ENCODE data around the gene ENPP1.

The ENPP1 gene

DNA sequence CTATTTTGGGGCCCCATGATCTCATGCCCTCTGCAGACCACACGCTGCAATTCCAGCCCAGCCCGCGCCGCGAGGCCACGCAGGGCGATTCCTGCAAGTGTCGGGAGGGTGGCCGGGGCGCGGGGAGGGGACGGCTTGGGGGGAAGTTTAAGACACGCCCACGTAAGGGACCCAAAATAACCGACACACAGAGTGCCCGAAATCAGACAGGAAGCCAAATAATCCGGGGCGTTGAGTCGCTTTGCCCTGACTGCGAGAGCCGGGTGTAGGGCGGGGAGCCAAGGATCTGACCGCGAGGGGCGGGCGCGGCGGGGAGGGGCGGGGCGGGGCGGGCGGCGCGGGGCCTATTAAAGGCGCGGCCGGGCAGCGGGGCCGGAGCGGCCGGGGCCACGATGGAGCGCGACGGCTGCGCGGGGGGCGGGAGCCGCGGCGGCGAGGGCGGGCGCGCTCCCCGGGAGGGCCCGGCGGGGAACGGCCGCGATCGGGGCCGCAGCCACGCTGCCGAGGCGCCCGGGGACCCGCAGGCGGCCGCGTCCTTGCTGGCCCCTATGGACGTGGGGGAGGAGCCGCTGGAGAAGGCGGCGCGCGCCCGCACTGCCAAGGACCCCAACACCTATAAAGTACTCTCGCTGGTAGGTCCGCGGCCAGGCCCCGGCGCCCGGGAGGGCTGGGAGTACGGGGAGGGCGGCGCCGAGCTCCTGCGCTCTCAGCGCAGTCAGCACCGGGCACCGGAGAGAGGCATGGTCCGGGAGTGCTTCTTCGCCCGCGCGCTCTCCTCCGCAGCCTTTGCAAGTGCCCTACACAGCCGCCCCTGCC is at the start of gene ENPP1:
Gene ENPP1 (plus strand): TSS at position 377 of the 816 bp plus-strand sequence. CDS start 16 bp downstream, at position 393.
- peak; percentile 39 to 66 for DNase-seq

DNA sequence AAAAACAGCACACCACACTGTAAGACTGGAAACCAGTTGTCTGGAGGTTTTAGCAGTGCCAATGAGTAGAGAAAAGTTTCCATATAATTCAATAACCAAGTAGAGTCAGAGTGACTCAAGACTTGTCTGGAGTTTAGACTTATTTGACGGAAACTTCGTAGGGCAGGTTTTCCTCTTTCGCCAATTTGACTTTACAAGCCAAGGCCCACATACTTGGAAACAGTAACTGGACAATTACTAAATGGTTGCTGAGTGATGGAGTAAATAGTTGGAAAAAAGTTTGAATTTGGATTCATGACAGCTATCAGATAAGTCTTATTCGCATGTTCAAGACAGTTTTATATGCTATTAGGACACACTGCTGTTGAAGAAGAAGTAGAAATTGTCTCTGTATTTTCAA is 48.9 kb upstream of the ENPP1 start:
- no peak for DNase-seq

DNA sequence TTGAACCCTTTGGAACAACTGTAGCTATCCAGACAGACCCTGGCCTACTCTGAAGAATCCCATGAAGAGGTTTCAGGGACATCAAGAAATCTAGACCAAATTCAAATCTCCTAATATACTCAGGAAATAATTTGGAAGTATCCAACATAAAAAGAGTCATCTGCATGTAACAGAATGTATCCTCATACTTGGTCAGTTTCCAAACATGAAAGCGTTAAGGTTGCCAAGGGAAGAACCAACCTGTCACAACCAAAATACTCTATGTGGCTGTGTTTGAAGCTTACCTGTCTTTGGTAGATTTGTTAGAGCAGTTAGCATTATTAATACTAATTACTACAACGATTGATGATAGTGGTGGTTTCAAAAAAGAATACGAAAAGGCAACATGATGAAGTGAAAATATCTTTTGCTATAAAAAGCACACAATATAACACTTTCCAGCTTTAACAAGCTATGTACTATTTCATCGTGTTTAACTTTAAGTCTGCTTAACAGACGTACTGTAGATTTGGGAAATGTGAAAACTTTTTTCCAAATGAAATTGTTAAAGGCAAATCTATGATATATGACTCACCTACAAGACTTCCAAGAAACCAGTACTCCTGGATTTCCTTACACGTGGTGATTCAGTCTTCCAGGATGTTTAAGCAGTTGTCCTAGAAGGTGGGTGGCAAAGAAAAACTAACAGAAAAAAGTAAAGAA is 46.6 kb upstream of the ENPP1 start:
- DNase-seq, result no peak

DNA sequence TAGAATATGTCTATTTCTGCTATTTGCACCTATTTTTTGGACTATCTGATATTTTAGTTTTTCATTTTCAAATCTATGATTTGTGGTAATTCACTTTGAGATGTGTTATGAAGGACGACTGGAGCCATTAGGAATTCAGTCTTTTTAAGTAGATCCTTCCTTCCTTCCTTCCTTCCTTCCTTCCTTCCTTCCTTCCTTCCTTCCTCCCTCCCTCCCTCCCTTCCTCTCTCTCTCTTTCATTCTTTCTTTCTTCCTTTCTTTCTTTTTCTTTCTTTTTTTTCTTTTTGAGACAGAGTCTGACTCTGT is 46.1 kb upstream of the ENPP1 start:
- no peak for DNase-seq

DNA sequence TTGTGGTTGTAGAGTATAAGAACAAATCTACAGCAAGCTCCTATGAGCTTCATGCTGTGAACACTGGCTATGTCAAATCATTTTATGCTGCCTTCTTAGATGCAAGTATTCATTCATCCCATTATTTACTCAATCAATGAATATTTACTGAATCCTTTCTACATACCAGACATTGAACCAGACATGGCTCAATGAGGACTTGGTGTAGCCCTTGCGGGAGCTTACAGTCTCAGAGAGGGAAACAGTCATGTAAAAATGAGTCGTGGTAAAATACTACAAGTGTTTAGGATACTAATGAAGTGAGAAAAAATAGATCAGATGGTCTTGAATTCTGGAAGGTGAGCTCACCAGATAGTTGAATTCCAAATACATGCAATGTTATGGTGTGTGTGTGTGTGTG is 44.8 kb upstream of the ENPP1 start:
- DNase-seq, result no peak

DNA sequence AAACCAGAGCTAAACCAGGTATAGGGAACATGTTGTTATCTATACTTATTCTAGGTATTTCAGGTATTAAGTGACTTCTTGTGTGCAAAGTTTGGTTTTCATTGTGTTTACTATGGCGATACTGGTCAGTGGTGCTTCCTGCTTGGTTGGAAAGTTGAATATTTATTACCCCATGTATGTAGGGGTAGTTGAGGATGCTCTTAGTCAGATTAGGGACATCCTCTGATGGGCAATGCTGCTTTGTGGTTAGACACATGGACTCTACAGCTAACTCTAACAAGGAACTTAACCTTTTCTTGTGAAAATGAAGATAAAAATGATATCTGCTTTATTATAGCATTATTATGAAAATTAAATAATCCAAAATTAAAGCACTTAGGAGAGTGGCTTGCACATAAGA is 44.1 kb upstream of the ENPP1 start:
- DNase-seq, result no peak

DNA sequence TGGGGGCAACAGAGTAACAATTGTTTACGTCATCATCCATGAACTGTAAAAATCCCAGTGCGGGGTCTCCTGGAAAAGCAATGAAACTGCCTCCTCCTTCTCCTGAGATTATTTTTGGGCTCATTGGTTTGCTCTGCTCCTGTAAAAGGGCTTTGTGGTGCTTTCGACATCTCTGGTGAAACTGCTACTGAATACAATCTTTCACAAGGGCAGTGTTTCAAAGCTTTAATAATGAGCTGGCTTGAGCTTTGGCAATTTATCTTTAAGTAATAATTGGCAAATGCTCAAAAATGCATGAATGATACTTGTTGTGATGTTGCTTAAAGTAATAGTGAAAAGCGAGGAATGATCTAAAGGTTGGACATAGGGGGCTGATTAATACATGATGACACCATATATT is 43.5 kb upstream of the ENPP1 start:
- DNase-seq, result no peak

DNA sequence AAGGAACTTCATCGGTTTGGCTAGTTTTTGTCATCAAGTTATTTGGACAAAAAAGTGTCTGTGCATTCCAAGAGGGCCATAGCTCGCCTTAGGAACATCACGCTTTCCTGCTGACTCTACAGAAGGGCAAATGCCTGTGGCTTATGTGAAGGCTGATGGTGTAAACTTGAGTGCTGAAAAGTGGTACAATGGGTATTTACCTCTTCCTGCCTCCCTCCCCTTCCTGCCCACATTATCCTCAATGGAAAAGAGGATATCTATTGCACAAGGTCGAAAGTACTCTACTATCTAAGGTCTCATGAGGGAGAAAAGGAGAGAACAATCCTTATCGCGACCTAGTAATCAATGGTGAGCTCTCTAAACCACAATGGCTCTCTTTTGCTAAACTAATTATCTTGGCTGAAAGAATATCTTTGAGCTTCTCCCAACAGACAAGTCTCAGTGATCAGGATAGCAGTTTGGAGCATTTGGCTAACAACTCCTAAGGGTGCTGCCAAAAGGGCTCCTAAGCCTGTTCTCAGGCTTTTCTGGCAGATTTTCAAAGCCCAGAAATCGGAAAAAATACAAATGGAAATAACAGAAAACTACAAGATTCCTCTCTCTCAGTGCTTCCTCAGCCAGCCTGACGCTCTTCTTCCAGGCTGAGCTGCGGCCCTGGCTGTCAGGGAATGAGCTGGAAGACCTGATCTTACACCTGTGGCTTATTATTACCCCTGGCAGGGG is 42.6 kb upstream of the ENPP1 start:
- DNase-seq, result no peak

DNA sequence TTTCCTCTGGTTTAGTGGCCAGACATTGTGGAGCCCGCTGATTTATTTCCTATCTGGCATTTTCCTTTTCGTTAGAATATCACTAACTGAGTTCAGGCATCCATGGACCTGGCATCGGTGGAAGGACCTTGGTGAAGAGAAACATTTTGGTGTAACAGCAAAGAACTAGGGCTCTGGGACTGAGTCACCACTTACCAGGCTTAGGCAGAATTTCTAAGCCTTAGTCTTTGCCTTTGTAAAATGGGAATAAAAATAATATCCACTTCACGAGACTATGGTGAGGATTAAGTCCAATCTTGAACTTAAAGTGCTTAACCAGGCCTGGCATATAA is 42.0 kb upstream of the ENPP1 start:
- DNase-seq, result no peak

DNA sequence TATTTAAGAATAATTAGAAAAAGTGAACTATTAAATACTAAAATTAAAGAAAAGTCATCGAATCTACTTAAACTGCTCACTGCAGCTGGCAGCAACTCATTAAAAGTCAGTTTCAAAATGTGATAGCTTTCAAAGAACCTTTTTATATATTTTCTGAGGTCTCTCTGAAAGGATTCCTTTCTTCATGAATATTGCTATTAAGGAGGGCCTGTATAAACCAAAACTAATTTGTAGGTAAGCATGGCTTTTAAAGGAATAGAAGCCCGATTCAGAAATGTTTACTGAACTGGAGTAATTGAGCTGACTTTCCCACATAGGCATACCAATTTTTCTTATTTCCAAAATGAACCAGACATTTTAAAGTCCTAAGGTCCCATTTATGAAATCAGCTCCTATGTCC is 41.2 kb upstream of the ENPP1 start:
- no peak for DNase-seq

DNA sequence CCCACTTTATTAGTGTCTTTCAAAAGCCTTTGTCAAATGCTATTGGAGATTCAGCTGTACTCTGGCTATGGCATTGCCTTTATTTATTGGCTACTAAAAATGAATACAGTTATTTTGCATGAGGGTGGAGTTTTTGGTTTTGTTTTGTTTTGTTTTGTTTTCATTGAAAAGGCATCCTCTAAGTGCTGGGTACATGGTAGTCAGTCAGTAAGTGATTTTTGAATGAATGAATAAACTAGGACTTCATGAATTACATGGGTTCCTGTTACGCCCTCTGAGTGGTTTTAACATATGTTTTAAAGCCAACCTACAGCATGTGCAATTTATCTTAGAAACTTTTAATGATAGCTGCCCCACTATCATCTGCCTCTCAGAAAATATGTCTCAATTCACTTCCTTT is 38.9 kb upstream of the ENPP1 start:
- DNase-seq, result no peak

DNA sequence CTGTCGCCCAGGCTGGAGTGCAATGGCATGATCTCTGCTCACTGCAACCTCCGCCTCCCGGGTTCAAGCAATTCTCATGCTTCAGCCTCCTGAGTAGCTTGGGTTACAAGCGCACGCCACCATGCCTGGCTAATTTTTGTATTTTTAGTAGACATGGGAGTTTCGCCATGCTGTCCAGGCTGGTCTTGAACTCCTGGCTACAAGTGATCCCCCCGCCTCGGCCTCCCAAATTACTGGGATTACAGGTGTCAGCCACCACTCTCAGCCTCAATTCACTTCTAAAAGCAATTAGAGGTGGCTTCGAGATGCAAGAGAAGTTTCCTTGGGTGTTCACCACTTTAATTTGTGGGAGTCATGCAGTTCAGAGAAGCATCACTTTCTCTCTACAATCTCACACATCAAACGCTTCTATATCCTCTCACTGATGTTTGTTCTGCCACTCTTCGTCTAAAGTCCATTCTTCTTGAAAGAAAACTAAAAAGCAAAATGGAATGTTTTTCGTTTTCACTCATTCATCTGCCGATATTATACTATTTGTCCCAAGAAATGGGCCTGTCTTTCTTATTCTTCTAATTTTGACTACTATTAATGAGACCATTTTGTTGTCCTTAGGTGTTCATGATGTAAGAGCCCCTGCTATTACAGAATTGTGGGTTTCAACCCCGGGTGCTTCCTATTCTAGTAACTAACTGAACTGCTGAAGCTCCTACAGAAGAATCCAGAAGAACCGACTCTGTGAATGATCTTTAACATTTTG is 38.3 kb upstream of the ENPP1 start:
- no peak for DNase-seq

DNA sequence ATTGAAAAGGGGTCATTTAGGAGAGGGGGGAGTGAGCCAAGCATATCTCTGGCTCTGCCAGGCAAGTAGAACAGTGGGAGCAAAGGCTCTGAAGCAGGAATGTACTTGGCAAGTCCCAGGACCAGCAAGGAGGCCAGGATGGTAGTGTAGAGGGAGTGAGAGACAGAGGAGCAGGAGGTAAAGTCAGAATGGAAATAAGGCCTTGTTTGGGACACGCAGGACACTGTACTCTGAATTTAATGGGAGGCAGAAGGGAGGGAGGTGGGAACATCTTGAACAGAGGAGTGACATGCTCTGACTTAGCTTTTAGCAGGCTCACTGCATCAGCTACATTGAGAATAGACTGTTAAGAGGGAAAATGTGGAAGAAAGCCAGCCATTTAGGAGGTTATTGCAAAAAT is 37.0 kb upstream of the ENPP1 start:
- no peak for DNase-seq

DNA sequence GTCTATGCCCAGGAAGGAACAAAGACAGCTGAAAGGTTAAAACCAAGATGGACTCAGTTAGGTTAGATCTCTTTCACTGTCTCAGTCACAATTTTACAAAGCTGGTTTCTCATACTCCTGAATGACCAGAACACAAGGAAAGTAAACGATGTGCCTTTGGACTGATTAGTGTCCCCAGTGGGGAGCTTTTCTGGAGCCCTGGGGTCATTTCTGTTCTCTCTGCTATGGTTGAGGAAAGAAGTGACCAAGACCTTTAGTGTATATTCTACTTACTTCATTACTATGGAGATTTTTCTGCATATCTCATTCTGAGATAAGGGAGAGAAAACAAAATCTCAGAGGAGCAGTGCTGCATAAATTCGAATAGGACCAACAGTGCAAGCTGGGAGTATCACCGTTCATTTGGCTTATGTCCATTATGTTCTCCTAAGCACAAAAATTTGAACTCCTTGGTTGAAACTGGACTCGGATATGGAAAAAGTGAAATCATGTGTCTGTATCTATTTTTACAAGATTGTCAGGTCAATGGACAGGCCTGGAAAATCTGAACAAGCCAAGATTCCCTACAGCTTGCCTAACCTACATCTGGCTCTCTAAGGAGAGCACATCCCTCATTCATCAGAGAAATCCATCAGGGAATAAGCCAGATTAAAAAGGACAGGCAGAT is 34.4 kb upstream of the ENPP1 start:
- no peak for DNase-seq

DNA sequence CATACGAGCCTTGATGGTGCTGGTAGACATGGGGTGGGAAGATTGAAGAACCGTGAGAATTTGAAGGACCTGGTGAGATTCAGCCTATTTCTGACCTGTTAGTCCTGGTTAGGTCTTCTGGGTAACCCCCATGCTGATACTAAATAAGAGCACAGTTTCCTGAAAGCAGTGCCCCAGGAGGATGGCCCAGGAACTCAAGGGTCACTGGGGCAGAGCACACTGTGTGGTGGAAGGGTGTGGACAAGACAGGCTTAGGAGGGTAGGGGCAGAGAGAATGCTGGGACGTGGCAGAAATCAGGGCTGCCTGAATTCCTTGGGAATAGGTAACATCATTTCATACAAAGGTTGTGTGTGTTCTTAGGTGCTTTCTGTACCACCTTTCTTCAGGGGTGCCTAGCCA is 31.9 kb upstream of the ENPP1 start:
- DNase-seq, result no peak

DNA sequence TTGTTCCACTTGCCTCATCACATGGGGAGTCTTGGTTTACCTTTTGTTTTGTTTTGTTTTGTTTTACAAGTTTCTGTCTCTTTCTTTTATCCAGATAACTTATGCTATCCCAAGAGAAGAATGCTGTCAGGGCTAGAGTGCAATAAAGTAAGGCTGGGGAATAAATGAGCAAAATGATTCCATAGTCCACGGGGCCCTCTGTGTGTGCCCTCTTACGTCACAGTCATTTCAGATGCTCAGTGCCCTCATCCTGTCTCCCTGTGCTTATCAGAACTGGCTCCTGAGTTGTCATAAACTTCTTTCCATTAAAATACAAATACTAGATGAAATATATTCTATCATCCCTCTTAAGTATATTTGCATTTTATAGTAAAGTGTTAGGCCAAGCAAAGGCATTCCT is 30.8 kb upstream of the ENPP1 start:
- no peak for DNase-seq

DNA sequence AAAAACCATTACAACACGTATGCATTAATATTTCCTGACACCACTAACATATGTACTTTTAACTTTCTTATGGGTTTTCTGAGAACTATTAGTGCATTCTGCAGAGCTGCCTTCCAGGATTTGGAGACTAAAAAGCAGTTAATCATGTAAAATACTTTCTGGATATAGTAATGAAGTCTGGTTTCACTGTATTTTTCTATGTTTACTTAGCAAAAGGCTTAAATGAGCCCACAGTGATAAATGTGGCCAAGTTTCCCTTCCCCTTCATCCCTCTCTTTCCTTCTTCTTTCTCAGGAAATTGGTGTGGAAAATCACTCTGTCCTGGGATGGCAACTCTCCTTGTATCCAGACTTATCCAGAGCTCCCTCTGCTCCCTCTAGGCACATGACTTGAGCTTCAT is 29.7 kb upstream of the ENPP1 start:
- no peak for DNase-seq

DNA sequence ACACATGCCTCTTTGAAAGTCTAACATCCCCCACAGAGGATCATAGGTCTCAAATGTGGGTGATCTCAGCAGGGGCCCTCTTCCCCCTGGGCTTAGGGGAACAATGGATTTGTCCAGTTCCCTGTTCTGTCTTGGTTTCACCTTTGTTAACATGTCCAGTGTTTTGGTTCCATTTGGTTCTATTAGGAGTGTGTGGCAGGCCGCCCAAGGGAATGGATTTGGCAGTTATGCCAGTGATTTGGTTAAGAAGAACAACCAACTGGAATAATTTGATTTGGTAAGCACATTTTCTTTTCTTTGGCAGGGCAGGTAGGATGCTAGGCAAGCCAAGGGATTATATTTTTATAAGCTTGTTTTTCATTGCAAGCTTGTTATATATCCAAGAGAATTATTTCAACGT is 28.5 kb upstream of the ENPP1 start:
- no peak for DNase-seq

DNA sequence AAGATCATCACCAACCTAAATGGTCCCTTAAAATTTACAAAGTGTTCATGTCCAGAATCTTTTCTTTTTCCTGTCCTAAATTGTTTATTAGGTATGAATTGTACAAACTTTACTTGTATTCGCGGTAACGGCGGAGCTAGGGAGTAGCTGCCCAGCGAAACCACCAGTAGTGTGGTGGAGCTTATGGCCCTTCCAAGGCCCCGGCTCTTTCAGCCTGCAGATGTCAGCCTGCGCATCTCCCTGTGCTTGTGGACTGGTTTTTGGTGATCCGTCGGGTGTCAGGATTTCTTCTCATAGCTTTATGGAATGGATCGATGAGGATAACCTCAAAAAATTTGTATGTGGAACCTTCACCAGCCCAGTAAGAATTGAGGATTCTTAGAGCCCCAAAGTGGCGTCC is 27.2 kb upstream of the ENPP1 start:
- no peak for DNase-seq

DNA sequence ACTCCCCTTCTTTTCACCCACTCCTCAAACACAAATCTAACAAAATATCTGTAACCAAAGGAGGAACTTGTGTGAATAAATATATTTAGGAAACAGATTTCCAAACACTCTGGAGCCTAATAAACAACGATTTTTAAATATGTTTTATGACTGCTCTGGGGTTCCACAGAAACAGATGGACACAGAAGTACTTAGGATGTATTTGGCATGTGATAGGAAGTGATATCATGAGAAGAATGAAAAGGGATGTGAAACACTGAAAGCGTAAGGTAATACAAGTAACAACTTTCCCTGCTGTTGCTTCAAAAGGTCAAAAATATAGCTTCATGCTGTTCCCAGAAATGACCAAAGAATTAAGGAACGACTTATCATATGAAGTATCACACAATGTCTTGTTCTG is 26.1 kb upstream of the ENPP1 start:
- DNase-seq, result no peak

DNA sequence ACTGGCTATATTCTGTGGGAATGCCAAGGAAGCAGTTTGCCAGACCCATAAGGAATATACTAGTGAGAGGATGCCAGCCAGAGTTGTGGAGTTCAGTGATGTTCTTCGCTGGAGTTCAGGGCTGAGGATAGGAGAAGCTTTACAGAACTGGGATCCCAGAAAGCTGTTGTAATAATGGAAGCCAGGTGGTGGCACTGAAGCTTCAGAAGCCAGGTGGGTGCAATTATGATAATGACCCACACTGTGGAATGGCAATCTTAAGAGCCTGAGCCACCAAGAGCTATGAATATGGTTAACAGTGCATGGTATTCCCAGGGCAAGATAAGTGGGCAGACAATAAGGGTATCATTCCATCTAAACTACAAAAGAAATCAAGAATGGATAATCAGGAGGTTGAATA is 25.1 kb upstream of the ENPP1 start:
- DNase-seq, result peak in 1 of 2 donors; percentile 5

DNA sequence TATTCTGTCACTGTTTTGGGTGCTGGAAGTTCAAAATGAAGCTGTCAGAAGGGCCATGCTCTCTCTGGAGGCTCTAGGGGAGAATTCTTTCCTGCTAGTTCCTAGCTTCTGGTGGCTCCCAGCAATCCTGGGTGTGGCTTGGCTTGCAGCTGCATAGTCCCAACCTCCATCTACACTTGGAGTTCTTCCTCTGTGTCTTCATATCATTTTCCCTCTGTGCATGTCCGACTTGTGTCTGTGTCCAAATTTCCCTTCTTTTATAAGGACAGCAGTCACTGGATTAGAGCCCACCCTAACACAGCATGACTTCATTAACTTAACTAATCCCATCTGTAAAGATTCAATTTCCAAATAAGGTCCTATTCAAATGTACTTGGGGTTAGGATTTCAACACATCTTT is 23.3 kb upstream of the ENPP1 start:
- no peak for DNase-seq

DNA sequence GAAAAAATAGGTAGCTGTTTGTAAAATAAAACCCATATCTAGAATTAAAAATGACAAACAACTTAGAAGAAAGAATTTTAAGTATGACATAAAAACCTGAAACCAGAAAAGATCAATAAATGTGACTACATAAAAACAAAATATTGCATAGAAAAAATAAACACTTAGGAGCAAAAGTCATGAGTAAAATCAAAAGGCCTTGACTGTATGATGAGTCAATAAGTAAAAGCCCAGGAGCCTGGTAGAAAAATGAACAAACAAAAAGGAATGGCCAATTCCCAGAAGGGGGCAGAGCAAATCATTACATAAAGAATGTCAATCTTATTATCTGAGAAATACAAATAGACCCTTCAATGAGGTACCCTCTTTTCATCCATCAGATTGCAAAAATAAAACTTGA is 20.7 kb upstream of the ENPP1 start:
- no peak for DNase-seq
